Keratinocyte (primary cell): ENCODE measurements around the gene RGS1.

Experiments used
- EZH2 ChIP-seq: IDR thresholded peaks from one replicate; pipeline ENCODE4 v1.6.1; 2012; ENCODE audit warnings: inconsistent platforms, mild to moderate bottlenecking, low read length, moderate library complexity
- TF ChIP-seq, protein P1 (sequence below), 3 experiments: IDR thresholded peaks in 1 of 3; conservative IDR thresholded peaks in 1 of 3; optimal IDR thresholded peaks in 1 of 3; 2 replicates in 2 of 3; 3 replicates in 1 of 3; pipeline versions ENCODE3 to v1.5.1; 2011; ENCODE audit warnings: low read length in 3 of 3, mild to moderate bottlenecking in 3 of 3, moderate library complexity in 2 of 3, control low read depth in 1 of 3, inconsistent platforms in 1 of 3; ENCODE audit not compliant: insufficient read depth in 2 of 3; ENCODE audit errors: extremely low read depth in 1 of 3

DNA sequence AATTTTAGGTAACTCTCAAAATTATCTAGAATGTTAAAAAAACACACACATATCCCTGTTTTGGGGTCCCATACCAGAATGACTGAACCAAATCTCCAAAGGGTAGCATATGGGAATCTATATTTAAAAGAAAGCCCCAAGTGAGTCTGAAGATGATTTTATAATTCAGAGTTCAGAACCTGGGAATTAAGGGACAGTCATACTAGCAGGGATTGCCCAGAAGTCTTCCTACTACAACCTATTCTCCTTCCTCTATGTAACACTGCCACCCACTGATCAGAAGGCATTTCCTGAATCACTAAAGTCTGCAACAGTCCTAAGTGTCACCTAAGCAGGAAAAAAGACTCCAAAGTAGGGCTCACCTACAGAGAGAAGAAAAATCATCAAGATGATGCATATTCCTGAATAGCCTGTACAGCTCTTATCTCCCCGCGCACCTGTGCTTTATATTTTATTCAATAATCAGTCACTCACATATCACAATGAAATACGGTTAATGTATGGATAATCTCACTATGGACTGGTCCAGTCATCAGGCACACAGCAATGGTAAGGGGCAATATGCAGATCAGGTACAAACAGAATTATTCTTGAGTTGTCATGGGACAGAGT lies 4.9 kb downstream of the RGS1 start:
- TF ChIP-seq, protein P1, sequence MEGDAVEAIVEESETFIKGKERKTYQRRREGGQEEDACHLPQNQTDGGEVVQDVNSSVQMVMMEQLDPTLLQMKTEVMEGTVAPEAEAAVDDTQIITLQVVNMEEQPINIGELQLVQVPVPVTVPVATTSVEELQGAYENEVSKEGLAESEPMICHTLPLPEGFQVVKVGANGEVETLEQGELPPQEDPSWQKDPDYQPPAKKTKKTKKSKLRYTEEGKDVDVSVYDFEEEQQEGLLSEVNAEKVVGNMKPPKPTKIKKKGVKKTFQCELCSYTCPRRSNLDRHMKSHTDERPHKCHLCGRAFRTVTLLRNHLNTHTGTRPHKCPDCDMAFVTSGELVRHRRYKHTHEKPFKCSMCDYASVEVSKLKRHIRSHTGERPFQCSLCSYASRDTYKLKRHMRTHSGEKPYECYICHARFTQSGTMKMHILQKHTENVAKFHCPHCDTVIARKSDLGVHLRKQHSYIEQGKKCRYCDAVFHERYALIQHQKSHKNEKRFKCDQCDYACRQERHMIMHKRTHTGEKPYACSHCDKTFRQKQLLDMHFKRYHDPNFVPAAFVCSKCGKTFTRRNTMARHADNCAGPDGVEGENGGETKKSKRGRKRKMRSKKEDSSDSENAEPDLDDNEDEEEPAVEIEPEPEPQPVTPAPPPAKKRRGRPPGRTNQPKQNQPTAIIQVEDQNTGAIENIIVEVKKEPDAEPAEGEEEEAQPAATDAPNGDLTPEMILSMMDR (optimal IDR thresholded peaks at IDR 0.05 in 1 of 3, IDR thresholded peaks at IDR 0.05 in 1 of 3, conservative IDR thresholded peaks at IDR 0.05 in 1 of 3; ENCODE audit: extremely low read depth in 1 of 3, insufficient read depth in 2 of 3, low read length in 3 of 3): peak; percentile 41 to 56 (median 41)
- no peak for TF ChIP-seq EZH2
